22Rv1 (cell line): Measurements from ENCODE around the gene TPK1.

Experiments
- CTCF ChIP-seq: fragments of 450-650 bp; IDR thresholded peaks from 2 replicates; pipeline ENCODE4 v1.5.1; 2017; ENCODE audit warnings: mild to moderate bottlenecking
- ZFX ChIP-seq: fragments of 450-650 bp; IDR thresholded peaks from 2 replicates; pipeline ENCODE4 v1.6.1; 2017; ENCODE audit warnings: antibody characterized with exemption, borderline replicate concordance

- TF ChIP-seq CTCF: no peak
- no peak for TF ChIP-seq ZFX
These were observed 670 bp downstream of the TPK1 start for GRCh38 chr7:144835155-144835611.
